Measurements from ENCODE around the gene CCDC71. TPM values are rescaled to one million over a fixed set of nuclear protein-coding genes. Genes with fewer than 3 reads are reported as not detected.
A peak's percentile ranks its signal among the peaks of the same experiment; 100 is the strongest.

Gene CCDC71
- total and polyA plus RNA-seq, 12 donors = 13.4 to 46.4 (median 29.0) TPM

DNA sequence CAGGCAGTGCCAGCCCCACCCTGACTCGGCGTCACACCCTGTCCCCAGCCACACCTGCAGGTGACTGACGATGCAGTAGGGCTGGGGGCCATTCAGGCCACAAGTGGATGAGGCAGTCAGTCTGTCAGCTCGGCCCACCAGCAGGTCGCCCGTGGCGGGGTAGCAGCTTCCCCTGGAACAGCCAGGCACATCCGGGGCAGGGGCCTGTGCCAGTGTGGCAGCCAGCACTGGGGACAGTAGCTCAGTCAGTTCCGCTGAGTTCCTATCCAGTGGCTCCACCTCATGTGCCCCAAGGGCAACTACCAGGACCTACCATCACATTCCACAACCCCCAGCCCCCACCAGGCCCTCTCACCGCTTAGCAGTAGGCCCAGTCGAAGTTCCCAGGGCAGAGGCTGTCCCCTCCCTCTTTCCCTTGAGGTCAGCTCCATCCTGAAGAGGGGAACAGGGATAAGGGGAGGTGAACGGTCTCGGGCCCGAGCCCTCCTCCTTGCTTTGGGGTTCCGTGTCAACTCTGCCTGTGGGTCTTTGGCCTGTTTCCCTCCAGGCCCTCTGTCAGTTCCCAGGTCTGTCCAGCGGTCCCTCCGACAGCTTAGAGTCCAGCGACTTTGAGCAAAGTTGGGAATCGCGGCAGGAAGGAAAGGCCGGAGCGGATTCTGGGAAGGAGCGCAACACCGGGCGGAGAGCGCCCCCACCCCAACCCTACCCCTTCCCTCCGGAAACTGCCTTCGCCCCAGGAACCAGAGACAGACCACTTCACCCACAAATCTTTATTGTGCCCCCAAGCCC, 33.5 kb downstream of the CCDC71 start, which contains the start of gene LAMB2:
Gene LAMB2, minus strand, starts transcription at position 614 of the 789 bp plus-strand sequence. Its CDS starts 183 bp downstream, at position 431.
- Histone ChIP-seq H3K4me3 (peak within 1 kb of the TSS; percentile 11 to 92 (median 62)), H3K27ac (peak within 1 kb of the TSS; percentile 75 to 96 (median 83)), H3K36me3 (replicated peaks in 1 of 2) (peaks cover 0 to 34% of the 10 kb centered on the region in 2 donors), H3K4me1 (replicated peaks in 1 of 2) (peaks cover 11 to 28% of the 10 kb centered on the region in 2 donors), H3K9me3 (replicated peaks in 1 of 3) (no peaks in the 10 kb centered on the region), H3K27me3 (no peaks in the 10 kb centered on the region)
- WGBS, 4 donors = 0 to 10% (median 4%) methylated on average over 7 to 28 of the region's 28 CpGs
- peak; percentile 70 to 77 for TF ChIP-seq POLR2A (IDR thresholded peaks at IDR 0.05)
- TF ChIP-seq, protein P1, sequence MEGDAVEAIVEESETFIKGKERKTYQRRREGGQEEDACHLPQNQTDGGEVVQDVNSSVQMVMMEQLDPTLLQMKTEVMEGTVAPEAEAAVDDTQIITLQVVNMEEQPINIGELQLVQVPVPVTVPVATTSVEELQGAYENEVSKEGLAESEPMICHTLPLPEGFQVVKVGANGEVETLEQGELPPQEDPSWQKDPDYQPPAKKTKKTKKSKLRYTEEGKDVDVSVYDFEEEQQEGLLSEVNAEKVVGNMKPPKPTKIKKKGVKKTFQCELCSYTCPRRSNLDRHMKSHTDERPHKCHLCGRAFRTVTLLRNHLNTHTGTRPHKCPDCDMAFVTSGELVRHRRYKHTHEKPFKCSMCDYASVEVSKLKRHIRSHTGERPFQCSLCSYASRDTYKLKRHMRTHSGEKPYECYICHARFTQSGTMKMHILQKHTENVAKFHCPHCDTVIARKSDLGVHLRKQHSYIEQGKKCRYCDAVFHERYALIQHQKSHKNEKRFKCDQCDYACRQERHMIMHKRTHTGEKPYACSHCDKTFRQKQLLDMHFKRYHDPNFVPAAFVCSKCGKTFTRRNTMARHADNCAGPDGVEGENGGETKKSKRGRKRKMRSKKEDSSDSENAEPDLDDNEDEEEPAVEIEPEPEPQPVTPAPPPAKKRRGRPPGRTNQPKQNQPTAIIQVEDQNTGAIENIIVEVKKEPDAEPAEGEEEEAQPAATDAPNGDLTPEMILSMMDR (IDR thresholded peaks at IDR 0.05) = peak in 2 of 6 experiments; percentile 16 to 22
- intact Hi-C loops (cut with DNase I) = no loop called here
- peak; percentile 77 to 87 (median 83) for DNase-seq

DNA sequence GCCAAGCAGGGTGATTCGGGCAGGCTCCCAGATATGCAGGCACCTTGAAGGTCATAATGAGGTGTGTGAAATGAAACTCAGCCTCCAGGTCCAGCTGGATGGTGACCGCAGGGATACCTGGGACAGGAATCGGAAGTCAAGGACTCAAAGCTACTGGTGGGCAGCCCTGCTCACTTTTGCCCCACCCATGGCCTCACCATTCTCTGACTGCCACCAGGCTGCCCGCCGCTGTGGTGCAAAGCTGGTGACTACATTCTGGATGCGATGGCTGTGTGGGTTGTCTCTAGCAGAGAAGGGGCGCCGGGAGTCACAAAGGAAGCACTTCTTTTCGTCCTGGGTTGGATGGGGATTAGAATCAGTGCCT, 34.1 kb downstream of the CCDC71 start:
- TF ChIP-seq, protein P1 (IDR thresholded peaks at IDR 0.05) = no peak
- TF ChIP-seq POLR2A (IDR thresholded peaks at IDR 0.05) = no peak
- WGBS, 4 donors = 18 to 34% (median 24%) methylated on average over 3 to 9 of the region's 9 CpGs
- Histone ChIP-seq H3K4me1 (replicated peaks in 1 of 2) (peaks cover 11 to 28% of the 10 kb centered on the region in 2 donors), H3K27ac (peak overlapping the region; percentile 75 to 96 (median 83)), H3K4me3 (peak overlapping the region in 3 of 4 donors; percentile 59 to 92 (median 65)), H3K9me3 (replicated peaks in 1 of 3) (no peaks in the 10 kb centered on the region), H3K27me3 (no peaks in the 10 kb centered on the region), H3K36me3 (replicated peaks in 1 of 2) (peaks cover 0 to 38% of the 10 kb centered on the region in 2 donors)
- peak in 1 of 7 donors; percentile 32 for DNase-seq
- intact Hi-C loops (cut with DNase I) = no loop called here

DNA sequence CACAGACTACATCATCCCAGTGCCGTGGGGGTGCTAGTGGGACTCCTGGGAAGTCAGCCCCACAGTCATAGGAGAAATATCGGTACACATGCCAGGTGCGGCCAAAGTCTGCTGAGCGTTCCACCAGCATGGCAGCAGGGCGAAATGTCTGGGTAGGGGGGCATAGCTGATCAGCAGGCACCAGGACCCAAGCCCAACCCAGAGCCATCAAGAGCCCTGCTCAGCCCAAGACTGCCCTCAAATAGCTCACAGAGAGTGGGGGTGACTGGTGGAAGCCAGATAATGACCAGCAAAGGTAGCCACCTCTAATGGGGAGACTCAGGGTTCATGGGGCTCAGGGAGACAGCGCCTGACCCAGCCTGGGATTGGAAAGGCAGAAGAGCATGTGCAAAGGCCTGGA, 34.6 kb downstream of the CCDC71 start:
- Histone ChIP-seq H3K27me3 (no peaks in the 10 kb centered on the region), H3K9me3 (replicated peaks in 1 of 3) (no peaks in the 10 kb centered on the region), H3K4me1 (replicated peaks in 1 of 2) (peaks cover 11 to 28% of the 10 kb centered on the region in 2 donors), H3K4me3 (peak overlapping the region in 1 of 4 donors; percentile 92), H3K27ac (peak overlapping the region in 4 of 5 donors; percentile 82 to 96 (median 84)), H3K36me3 (replicated peaks in 1 of 2) (peaks cover 0 to 43% of the 10 kb centered on the region in 2 donors)
- intact Hi-C loops (cut with DNase I) = no loop called here
- 81 to 100% (median 87%) methylated on average over 1 to 6 of the region's 6 CpGs for WGBS, 4 donors
- no peak for DNase-seq
- no peak for TF ChIP-seq POLR2A (IDR thresholded peaks at IDR 0.05)
- TF ChIP-seq, protein P1 (IDR thresholded peaks at IDR 0.05) = no peak

DNA sequence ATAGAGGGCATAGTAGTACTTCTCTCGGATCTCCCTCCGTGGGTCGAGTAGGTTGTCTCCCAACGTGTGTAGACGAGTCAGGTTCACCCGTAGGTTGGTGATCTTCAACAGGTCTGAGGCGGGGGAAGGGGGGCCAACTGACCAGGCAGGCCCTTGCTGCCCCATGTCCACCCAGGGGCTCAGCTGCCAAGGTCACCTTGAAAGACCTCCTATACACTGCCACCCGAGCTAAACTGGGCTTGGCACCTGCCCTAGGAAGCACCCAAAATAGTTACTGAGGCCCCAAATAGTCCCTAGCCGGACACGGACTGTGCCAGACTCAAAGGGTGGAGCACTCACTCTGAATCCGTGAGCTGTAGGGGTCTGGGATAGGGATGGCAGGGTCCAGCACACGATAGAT, 35.1 kb downstream of the CCDC71 start:
- H3K36me3 ChIP-seq (replicated peaks in 1 of 2) = peaks cover 0 to 48% of the 10 kb centered on the region in 2 donors
- intact Hi-C loops (cut with DNase I) = no loop called here
- TF ChIP-seq POLR2A (IDR thresholded peaks at IDR 0.05) = no peak
- TF ChIP-seq, protein P1 (IDR thresholded peaks at IDR 0.05) = no peak
- no peak overlapping the region for H3K4me3 ChIP-seq
- H3K4me1 ChIP-seq (replicated peaks in 1 of 2) = peaks cover 11 to 28% of the 10 kb centered on the region in 2 donors
- H3K9me3 ChIP-seq (replicated peaks in 1 of 3) = no peaks in the 10 kb centered on the region
- WGBS, 4 donors = 77 to 83% (median 80%) methylated on average over 7 to 12 of the region's 12 CpGs
- DNase-seq = no peak
- peak overlapping the region in 1 of 5 donors; percentile 96 for H3K27ac ChIP-seq
- no peaks in the 10 kb centered on the region for H3K27me3 ChIP-seq

Measured in adrenal gland (tissue), 12 donors.